ENCODE measurements around the gene C11orf68. TPM values are rescaled to one million over a fixed set of nuclear protein-coding genes. Genes with fewer than 3 reads are reported as not detected.
A peak's percentile ranks its signal among the peaks of the same experiment; 100 is the strongest.

The C11orf68 gene
- total and polyA plus RNA-seq, 9 of the 15 experiments (the other 6 are each of a cell fraction or from before 2014, with no cell fraction given), result 3.6 to 35.9 (median 12.8) TPM

- no peak for TF ChIP-seq BCLAF1 (IDR thresholded peaks at IDR 0.05; ENCODE audit: borderline replicate concordance in 1 of 2, control insufficient read depth in 1 of 2, low read depth in 2 of 2, low read length in 1 of 2)
Observed at GRCh38 chr11:65947603-65948125, 28.8 kb upstream of the C11orf68 start (continued).

- intact Hi-C loops (cut with micrococcal nuclease) (no loop called here), in situ Hi-C loops (cut with MboI) (no loop called here)
- BruUV-seq (replicated peaks), result no TSS peak
- CTCF ChIA-PET (ENCODE audit: low intra/inter-chr PET ratio), result no interaction called here
- H3K27me3 ChIP-seq (ENCODE audit: control insufficient read depth in 2 of 2, insufficient read depth in 2 of 2, low read length in 2 of 2), result peaks cover 0 to 5% of the 10 kb centered on the region in 2 experiments; a peak in 1 of 5 replicates
- ATAC-seq, result peak; percentile 29
- DNase-seq (ENCODE audit: extremely low read depth in 1 of 4, low spot score in 3 of 4), result no peak
- peaks cover 0 to 22% of the 10 kb centered on the region in 2 experiments; a peak in 3 of 5 replicates for H3K4me1 ChIP-seq (replicated peaks in 1 of 2; ENCODE audit: control insufficient read depth in 2 of 2, insufficient read depth in 2 of 2, low read length in 2 of 2)
- 0 out of 2 replicates have a peak overlapping the region, but pooled peaks have one; percentile 1 for H2AFZ ChIP-seq (ENCODE audit: low read depth, low read length)
- FAIRE-seq, result no peak
- no peaks in the 10 kb centered on the region for H3K9me1 ChIP-seq (ENCODE audit: control insufficient read depth, insufficient read depth, low read length)
- H3K27ac ChIP-seq (ENCODE audit: extremely low read depth, low read depth, low read length), result no peak overlapping the region
- no peaks in the 10 kb centered on the region for H3K79me2 ChIP-seq (ENCODE audit: control insufficient read depth, insufficient read depth, low read length)
- POLR2A ChIA-PET, result interaction anchor here (0.6 to 2.2 kb wide), 8 partner anchors 10 to 443 kb away, joined by 3 to 7 read pairs (median 5); partner anchors contain the start of genes CCDC85B and FOSL1
- H3K4me3 ChIP-seq, result no peak overlapping the region
- peak overlapping the region in 1 of 2 experiments; percentile 79; a peak in 2 of 4 replicates for H3K9ac ChIP-seq (ENCODE audit: insufficient read depth in 1 of 2, low read depth in 2 of 2, low read length in 2 of 2)
- no peaks in the 10 kb centered on the region for H3K36me3 ChIP-seq (ENCODE audit: control insufficient read depth, insufficient read depth, low read length)
- no peaks in the 10 kb centered on the region for H4K20me1 ChIP-seq (replicated peaks; ENCODE audit: control insufficient read depth, insufficient read depth, low read length)
- 27% methylated on average over 9 of the region's 13 CpGs for WGBS (ENCODE audit: insufficient coverage, low coverage, missing lambda C conversion rate)
- H3K9me3 ChIP-seq (replicated peaks; ENCODE audit: control insufficient read depth, insufficient read depth, low read depth, low read length), result no peaks in the 10 kb centered on the region
- H3K4me2 ChIP-seq (ENCODE audit: insufficient read depth, low read length), result no peak overlapping the region
- TF ChIP-seq ZFP91 (CRISPR knock-in tag; IDR thresholded peaks at IDR 0.05) (no peak), C11orf30 (IDR thresholded peaks at IDR 0.05; ENCODE audit: low read depth) (no peak), EP400 (IDR thresholded peaks at IDR 0.05) (no peak), CEBPG (CRISPR knock-in tag; IDR thresholded peaks at IDR 0.05) (no peak), CEBPG (tag; conservative IDR thresholded peaks at IDR 0.05 in 1 of 2, IDR thresholded peaks at IDR 0.05 in 1 of 2) (no peak), HDAC6 (IDR thresholded peaks at IDR 0.05; ENCODE audit: low read depth, low read length) (no peak), ZNF217 (CRISPR knock-in tag; IDR thresholded peaks at IDR 0.05) (no peak), ZNF586 (CRISPR knock-in tag; conservative IDR thresholded peaks at IDR 0.05) (no peak), ZNF512 (tag; IDR thresholded peaks at IDR 0.05) (no peak), DNMT1 (IDR thresholded peaks at IDR 0.05) (no peak), ZNF79 (CRISPR knock-in tag; IDR thresholded peaks at IDR 0.05; ENCODE audit: low read depth) (no peak), CBX1 (IDR thresholded peaks at IDR 0.05; ENCODE audit: low read depth) (no peak)
Observed at GRCh38 chr11:65947133-65947532, 28.3 kb upstream of the C11orf68 start.
